GM20431 (cell line): ENCODE measurements around the gene SHPK.

Experiments used
- in situ Hi-C: fragments of 300-500 bp; cut with MseI, MboI; formaldehyde crosslinking; loops from one replicate; pipeline ENCODE4 v1.15.0; 2020; ENCODE audit warnings: low sequenced_read_pairs; ENCODE audit not compliant: unreplicated experiment

Gene SHPK

DNA sequence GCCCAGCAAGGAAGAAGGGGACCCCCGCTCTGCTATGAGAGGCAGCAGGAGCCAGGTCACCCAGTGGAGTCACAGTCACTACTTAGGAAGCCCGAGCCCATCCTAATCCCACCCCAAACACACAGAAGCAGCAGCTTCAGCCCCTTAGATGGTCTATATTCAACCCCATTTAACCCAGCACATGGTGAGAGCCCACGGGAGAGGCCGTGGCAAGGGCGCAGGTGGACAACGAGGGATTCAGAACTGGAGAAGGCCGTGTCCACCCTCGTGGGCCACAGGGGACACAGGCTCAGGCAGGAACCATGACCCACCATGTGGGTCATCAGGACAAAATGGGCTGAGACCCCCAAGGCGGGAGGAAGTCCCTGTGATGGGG, 76.8 kb downstream of the SHPK start:
- in situ Hi-C loops, result no loop called here

DNA sequence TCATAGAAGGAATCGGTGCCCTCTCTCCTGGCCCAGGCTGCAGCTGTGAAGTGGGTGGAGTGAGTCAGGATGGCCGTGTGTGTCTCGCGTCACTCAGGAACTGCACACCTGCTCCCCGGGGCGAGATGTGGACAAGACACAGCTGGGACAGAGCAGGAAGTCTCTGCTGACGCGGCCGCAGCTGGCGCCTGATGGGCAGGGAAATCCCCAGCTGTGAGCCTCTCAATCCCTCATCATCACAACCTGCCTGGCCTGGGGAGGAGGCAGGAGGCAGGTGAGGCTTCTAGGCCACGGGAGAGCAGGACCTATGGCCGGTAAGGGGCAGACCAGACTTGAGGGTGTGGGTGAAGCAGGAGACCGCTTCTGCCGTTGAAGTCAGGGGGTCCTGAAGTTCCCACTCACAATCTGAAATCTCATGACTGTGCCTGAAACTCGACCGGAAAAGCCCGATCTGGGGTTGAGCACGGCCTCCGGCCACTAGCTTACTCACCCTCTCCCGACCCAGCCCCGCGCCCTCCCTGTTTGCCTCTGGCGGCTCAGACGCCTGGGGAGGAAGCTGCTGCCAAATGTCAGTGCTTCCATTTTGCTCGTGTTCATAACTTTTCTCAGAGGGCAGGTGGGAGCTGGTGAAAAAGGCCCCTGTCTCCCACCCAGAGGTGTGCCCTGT, 77.3 kb downstream of the SHPK start:
- in situ Hi-C loops, result no loop called here
